ENCODE results near the gene DTX3.

GRCh38 chr12:57626921-57627445, 22.4 kb downstream of the DTX3 start:
- TF ChIP-seq CTCF (IDR thresholded peaks at IDR 0.05; ENCODE audit: low read depth, low read length, poor library complexity, severe bottlenecking): no peak
- no peak for TF ChIP-seq EZH2phosphoT487 (IDR thresholded peaks at IDR 0.05; ENCODE audit: borderline replicate concordance, low read length)
